AML-193 (cell line): ENCODE data around the gene REEP1.
"Not testable (repeated sequence)": the region's sequence is repeated elsewhere in the genome, so short reads cannot be mapped to it uniquely, and the experiment has no call there.

ENCODE experiments used
- DNase-seq, 2 experiments: peaks; one replicate each; lab custom pipeline; 2025; lab: John Stamatoyannopoulos, UW

REEP1 gene

GRCh38 chr2:86224645-86225355 lies 112.6 kb downstream of the REEP1 start:
- DNase-seq: no peak

DNA sequence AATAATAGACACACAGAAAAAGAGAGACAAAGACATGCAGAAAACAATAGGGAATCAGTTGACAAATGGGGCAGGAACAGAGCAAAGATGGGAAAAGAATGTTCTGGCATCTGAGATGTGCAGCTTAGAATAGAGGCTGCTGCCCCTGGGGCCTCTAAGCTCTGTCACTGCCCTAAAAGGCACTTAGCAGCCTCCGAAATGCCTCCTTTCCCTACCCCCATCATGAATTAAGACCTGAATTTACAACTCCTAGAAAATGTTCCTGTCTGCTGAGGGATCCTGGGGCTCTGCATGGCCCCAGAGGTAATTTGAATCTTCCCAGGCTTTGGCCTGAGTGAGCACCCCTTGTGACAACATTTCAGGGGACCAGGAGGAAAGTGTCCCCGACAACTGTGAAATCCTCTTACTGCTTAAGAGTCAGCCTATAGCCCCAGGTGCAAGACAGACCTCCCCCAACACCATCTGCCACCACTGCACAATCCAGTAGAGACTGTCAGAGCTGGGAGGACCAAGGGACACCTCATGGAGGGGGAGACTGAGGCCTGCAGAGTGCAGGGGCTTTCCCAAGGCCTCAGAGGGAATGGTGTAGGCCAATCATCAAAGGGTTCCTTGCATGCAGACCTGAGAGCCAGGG lies 113.4 kb downstream of the REEP1 start:
- no peak for DNase-seq

GRCh38 chr2:86223140-86223926 lies 114.1 kb downstream of the REEP1 start:
- no peak for DNase-seq

- no peak for DNase-seq
Observed at GRCh38 chr2:86221066-86221684, 116.3 kb downstream of the REEP1 start.

- no peak for DNase-seq
Observed at GRCh38 chr2:86219896-86220295, 117.5 kb downstream of the REEP1 start.

GRCh38 chr2:86218124-86218523 lies 119.3 kb downstream of the REEP1 start:
- no peak for DNase-seq

DNA sequence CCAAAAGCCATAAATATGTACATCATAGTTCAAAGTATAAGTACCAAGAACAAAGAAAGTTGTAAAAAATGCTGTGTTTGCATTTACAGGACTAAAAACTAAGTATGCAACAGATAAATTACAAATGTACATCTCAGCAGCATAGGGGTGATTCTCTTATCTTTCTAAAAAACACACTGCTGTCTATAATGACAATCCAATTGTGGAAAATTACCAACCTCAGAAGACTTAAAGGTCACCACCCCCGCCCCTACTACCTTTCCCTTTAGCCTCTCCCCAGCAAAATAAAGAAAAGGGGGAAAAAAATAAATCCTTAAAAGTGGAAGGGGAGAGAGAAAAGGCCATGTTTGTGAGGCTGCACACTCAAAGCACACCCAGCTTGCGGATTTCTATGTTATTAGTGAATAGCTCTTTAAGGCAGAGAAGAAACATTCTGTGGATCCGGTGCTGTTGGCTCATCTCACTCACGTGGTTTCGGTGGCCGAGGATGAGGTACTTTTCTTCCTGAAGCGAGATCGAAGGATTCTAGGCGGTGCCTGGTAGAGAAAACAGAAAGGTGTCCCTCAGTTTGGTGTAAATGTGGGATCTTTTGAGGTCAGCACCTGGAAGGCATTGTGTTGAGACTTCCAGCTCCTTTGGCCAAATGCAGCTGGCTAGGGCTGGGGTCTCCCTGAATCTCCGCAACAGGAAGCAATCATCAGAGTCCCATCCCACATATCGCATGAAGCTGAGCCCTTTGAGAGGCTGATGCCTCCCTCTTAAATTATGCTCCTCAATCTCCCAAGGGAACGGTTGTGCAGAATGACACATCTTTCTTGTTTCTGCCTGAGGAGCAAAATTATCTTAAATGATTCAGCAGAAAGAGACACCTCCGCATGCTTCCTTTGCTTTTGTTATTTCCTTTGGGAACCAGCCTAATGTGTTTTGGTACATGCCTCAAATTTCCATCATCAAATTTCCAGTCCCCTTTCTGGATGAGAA lies 120.6 kb downstream of the REEP1 start:
- DNase-seq: no peak

DNA sequence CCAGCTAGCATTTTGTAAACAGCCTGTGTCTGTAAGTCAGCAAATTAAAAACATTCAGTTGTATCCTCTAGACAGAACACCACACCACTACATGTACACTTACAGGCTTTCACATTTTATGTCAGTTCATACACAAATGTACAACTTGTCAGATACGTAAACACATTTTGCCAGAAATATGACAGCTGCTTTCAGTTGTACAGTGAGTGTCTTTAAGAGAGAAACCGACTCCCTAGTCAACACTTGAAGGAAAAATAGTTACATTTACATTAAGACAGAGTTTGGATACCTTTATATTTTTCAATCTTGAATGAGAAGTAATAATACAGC lies 123.0 kb downstream of the REEP1 start:
- no peak for DNase-seq

DNA sequence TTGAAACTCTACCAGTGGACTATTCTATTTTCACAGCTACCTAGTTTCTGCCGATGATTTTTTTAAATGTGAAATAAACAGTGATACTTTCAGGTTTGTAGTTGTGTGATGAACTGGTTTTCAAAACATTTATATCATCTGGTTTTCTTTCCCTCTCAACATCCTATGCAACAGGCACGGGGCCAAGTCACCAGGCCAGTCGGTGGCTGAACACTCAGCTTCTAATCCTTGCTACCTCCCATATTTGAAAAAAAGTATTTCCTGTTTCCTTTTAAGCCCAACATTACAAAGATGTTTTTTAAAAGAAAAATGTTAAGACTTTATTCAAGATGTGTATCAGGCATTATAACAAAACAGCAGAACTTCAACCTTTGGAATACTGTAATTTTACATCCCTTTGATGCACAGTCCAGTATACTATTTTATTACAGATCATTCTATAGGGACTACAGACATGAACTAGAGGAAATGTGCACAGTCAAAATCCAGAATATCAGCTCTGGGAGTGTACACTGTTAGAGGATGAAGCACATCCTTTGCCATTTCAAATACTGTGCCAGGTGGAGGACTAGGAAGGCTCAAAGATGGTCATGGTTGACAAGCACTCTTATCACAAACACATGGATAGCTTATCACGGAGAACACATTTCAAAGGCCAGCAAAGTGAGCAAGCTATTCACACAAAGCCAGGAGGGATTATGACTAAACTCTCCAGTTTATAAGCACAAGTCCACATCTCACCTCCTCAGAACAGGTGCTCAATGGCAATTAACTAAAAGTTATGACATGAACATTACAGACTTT lies 123.5 kb downstream of the REEP1 start:
- no peak for DNase-seq

DNA sequence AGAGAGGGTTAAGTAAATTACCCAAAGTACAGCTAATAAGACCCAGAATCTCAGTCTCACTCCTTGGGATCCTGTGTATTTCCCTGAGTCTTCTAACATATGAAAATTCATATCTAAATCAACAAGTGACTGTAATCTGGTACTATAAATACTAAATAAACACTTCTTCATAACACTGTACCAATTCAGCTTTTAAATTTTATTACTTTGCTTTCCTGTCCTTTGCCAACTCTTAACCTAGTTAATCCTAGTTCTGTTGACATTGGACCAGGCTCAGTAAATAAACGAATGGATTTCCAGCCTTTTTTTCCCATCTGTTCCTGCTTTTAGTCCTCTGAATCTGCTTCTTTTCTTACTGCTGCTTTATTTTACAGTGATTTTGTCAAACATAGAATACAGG lies 124.4 kb downstream of the REEP1 start:
- DNase-seq: no peak

DNA sequence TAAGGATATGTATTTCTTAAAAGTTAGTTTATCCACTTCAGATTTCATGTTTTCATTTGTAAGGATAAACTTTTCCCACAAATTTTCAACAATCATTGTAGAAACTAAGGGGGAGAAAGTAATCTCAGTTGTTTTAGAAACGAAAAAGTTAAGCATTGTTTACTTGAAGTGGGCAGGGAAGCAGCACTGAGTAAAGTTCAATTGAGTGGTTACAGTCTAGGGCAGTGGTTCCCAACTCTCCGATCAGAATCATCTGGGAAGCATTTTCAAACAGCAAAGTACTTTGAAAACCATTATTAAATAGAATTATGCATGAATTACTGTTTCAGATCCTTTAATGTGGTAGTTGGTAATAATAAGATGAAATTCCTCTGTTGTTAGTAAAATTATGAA lies 125.6 kb downstream of the REEP1 start:
- no peak for DNase-seq

GRCh38 chr2:86211033-86211795 lies 126.2 kb downstream of the REEP1 start:
- DNase-seq: no peak

- DNase-seq: no peak
Observed at GRCh38 chr2:86204458-86204857, 133.0 kb downstream of the REEP1 start.

DNA sequence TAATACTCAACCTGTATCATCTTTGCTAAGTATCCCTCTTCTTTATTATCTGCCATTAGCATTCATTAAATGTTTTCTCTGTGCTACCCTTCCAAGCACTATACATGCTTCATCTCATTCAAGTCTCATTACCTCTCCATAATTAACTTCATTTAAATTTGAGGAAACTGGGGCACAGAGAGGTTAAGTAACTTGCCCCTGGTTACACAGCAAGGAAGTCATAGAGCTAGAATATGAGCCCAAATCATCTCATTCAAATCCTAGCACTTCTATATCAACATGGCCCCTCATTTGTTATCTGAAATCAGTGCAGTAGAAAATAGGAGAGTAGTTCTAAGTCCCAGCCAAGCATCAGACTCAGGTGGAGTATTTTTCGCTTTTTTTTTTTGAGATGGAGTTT lies 133.8 kb downstream of the REEP1 start:
- DNase-seq: no peak

GRCh38 chr2:86202702-86203101 lies 134.7 kb downstream of the REEP1 start:
- no peak for DNase-seq

DNA sequence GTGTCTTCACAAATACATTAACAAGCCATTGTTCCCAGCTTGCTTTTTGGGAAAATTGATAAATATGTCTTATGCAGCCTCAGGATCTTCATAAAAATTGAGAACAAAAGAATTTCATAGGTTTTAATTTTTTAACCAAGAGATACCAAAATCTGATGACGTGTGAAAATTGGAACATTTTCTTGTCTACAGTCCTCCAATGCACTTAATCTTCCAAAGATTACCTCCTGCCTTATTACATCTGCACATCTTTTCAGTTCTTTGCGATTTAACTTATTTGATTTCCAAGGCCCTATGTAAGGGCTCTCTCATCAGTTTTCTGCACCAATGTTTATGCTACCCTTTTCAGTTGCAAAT lies 135.1 kb downstream of the REEP1 start:
- no peak for DNase-seq

DNA sequence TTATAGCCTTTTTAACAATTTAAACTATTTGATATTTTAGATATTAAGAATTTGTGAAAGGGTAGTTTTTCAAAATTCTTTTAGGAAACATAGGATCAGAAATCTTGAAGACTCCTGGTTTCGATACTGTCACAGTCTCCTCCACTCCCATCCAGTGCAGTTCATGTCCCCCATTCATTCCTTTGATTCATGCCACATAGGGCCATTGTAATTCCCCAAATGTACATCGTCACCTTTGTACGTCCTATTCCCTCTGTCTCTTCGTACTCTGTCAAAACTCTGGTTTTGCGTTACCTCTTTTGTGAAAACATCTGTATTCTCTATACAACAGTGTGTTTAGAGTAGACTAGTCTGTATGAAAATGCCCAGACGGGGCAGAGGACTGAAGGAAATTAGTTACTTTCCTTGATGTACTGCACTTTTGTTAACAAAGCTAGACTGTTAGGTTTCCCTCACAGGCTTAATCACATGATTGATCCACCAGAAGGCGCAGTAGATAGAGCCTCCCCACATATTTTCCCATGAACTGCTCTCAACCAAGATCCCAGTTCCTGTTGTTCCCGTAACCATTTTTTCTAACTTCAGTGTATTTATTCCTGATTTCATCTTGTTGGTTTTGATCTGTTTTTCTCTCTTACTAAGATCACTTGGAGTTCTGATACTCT lies 135.6 kb downstream of the REEP1 start:
- no peak for DNase-seq

- not testable (repeated sequence) for DNase-seq
Observed at GRCh38 chr2:86200564-86200963, 136.9 kb downstream of the REEP1 start.

DNA sequence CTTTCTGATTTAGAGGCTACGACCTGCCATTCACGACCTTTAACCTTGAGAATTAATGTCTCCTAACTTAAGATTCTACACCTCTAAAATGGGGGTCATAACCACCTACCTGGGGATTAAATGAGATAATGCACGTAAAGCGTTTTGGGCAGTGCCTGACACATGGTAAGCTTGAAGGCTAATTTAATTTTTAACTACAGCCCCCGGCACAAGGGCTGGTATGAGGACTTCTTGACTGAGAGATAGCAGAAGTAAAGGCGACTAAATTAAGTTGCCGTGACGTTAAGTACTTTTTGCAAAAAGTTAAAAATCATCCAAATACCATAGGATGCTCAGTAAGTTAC lies 137.6 kb downstream of the REEP1 start:
- no peak for DNase-seq
